Adipose tissue (tissue), 3 donors: ENCODE results near the gene ZNF846. TPM values are rescaled to one million over a fixed set of nuclear protein-coding genes. Genes with fewer than 3 reads are reported as not detected.

ENCODE experiments used
- H3K27ac ChIP-seq: one replicate; pipeline ENCODE4 v1.5.1; 2013; ENCODE audit warnings: low read depth, low read length
- whole genome bisulfite sequencing, 3 donors: extraction: QIAGEN DNeasy Blood & Tissue Kit; methylation state at CpG; one replicate each; pipeline ENCODE4 v1.1.7; 2013; 5-methylcytosine and 5-hydroxymethylcytosine counted together
- polyA plus RNA-seq, 3 donors: library from polyadenylated mRNA; stranded (reverse); fragments of 200-250 nt; gene quantifications; one replicate each; pipeline ENCODE4 v1.2.3, GENCODE V29; 2013
- donor health status: healthy with polysubstance abuse.
- donor health status: Bipolar disorder and iron deficiency.
- donor health status: healthy.

Gene ZNF846
- polyA plus RNA-seq, 3 donors: 2.6 to 10.1 (median 4.3) TPM

DNA sequence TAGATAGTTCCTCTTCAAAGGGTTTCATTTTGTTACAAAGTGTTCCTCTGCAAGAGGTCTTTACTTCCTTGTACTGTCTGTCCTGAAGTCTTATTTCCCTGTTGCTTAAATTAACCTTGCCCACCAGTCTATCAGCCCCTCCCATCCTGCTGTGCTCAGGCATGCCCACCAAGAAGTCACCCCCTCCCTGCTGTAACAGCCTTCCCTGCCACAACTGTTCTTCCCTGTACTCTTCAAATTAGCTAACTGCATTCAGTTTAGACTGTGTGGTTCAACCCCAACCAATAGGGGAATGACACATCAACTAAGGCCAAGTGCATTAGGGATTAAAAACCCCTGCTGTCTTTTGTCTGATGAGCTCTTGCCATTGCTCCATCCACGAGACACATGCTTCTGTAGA lies 59.2 kb downstream of the ZNF846 start:
- 16 to 48% (median 38%) methylated on average over 1 of the region's 1 CpG for WGBS, 3 donors
- no peak overlapping the region for H3K27ac ChIP-seq

- H3K27ac ChIP-seq: no peak overlapping the region
- 61 to 78% (median 69%) methylated on average over 6 of the region's 6 CpGs for WGBS, 3 donors
These were observed 62.7 kb downstream of the ZNF846 start for GRCh38 chr19:9705836-9706235.

- 79 to 89% (median 88%) methylated on average over 6 of the region's 6 CpGs for WGBS, 3 donors
- H3K27ac ChIP-seq: no peak overlapping the region
These were observed 66.4 kb downstream of the ZNF846 start for GRCh38 chr19:9702186-9702585.

Other genes starting within 250 kb of the ZNF846 start
- 1 to 10 TPM; 2.6 to 3.4 (median 3.3) TPM for gene ZNF426, start 230.1 kb downstream of the ZNF846 start, polyA plus RNA-seq
- 1 to 10 TPM; 2.4 to 6.0 (median 4.0) TPM for gene ZNF121, start 184.2 kb downstream of the ZNF846 start, polyA plus RNA-seq
- gene ZNF561, start 147.5 kb downstream of the ZNF846 start, polyA plus RNA-seq: 10 to 100 TPM; 11.8 to 20.6 (median 17.0) TPM
- gene ZNF562, start 93.6 kb downstream of the ZNF846 start, polyA plus RNA-seq: 1 to 10 TPM; 4.6 to 9.3 (median 7.3) TPM
- 10 to 100 TPM; 10.2 to 25.7 (median 19.3) TPM for gene FBXL12, start 50.3 kb upstream of the ZNF846 start, polyA plus RNA-seq
- gene UBL5, start 59.2 kb upstream of the ZNF846 start, polyA plus RNA-seq: 100 to 1,000 TPM; 276 to 718 (median 639) TPM
- 100 to 1,000 TPM in 1 of 3 donors, 10 to 100 TPM in 2; 49.5 to 118 (median 83.0) TPM for gene PIN1, start 66.6 kb upstream of the ZNF846 start, polyA plus RNA-seq
- 10 to 100 TPM in 2 of 3 donors, 1 to 10 TPM in 1; 8.7 to 61.4 (median 17.2) TPM for gene OLFM2, start 167.8 kb upstream of the ZNF846 start, polyA plus RNA-seq
- 10 to 100 TPM; 12.9 to 62.2 (median 43.2) TPM for gene COL5A3, start 241.8 kb upstream of the ZNF846 start, polyA plus RNA-seq
- under 1 TPM in 1 of 3 donors, not detected in 2; 0.12 TPM for gene RDH8, start 244.7 kb upstream of the ZNF846 start, polyA plus RNA-seq